Measurements from ENCODE around the gene PTGES2. TPM values are rescaled to one million over a fixed set of nuclear protein-coding genes. Genes with fewer than 3 reads are reported as not detected.

PTGES2 gene
- 103 and 129 TPM in 2 replicates for total RNA-seq

DNA sequence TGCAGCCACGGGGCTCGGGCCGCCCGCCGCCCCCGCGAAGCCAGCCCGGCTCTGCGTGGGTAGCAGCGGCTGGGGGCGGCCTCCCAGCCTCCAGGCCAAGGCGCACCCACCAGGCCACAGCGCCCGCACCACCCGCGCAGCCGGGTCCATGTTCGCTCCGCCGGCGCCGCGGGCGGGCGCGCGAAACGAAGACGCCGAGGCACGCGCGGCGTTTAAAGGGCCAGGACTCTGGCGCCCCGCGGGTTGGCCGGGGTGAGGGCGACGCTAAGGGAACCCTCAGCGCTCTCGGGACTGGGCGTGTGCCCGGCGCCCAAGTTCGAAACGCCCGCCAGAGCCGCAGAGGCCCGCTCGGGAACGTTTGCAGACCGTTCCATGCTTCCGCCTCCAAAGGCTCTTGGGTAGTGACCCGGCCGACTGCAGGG, at the start of gene PTGES2:
TSS of gene PTGES2 (minus strand) at position 162 of the 422 bp plus-strand sequence. CDS start at position 150, 12 bp downstream.
- peak; percentile 55 for DNase-seq (ENCODE audit: low read depth, low spot score)

DNA sequence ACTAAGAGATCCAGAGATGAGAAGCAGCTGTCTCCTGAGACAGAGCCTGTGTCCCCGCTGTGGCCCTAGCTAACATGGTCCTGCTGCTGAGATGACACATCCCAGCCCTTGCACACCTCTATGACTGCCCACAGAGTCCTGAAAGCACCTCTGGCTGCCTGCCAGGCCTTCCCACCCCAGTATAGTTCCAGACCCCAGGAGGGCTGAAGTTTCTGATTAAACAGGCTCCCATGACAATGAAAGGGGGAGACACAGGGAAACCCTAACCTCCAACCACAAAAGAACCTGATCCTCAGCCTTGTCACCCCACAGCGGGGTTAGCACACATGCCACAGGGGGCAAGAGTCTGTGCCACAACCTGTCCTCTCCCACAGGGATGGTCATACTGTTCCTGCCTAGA, 48.2 kb upstream of the PTGES2 start:
- no peak for DNase-seq (ENCODE audit: low read depth, low spot score)

DNA sequence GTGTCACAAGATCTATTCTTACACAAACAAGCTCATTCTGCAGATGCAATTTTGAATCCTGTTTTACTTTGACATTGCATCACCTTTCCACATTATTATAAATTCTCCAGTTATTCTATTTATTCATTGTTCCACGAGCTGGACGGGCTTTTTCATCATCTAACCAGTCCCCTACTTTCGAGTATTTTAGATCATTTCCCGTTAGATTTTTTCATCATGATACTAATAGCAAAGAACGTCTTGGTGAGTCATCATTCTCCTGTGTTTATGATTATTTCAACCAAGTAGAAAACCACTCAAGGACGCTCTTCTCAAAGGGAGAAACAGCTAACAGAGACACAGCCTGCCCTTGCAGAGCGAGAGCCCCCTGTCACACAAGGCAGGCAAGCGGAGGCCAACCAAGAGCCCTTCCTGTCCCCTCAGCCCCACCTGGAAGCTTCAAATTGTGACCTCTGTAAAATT, 47.6 kb upstream of the PTGES2 start:
- no peak for DNase-seq (ENCODE audit: low read depth, low spot score)

DNA sequence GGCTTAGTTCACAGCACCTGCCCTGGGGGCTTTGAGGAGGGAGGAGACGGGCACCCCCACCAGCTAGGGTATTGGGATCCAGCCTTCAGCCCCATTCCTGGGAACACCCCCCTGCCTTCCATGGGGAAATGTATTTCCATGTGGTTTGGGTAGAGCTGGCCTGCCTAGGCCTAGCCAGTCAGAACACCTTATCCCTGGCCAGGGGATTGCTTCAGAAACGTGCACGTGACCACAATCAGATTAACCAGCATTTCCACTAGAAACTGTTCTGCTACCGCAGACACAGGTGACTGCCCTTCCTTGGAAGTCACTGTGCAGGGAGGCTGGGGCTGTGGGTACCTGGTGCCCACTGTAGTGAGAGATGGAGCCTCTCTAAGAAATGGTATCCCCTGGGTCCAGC, 46.5 kb upstream of the PTGES2 start:
- no peak for DNase-seq (ENCODE audit: low read depth, low spot score)

DNA sequence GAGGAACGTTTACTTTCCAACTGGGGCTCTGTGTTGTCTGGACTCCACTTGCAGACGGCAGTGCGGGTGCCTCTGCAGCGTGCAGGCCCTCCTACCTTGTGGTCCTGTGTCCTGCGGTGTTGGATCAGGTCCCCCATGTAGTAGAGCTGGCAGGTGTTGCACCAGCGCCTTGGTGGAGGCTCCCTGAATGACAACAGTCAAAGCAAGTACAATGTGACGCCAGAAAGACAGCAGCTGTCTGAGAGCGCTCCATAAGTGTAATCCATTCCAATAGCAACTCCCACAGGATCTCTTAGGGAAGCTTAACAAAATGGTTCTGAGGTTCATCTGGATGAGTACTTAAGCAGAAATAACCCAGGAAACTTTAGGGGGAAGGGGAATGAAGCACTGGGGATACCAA, 42.4 kb upstream of the PTGES2 start:
- no peak for DNase-seq (ENCODE audit: low read depth, low spot score)

DNA sequence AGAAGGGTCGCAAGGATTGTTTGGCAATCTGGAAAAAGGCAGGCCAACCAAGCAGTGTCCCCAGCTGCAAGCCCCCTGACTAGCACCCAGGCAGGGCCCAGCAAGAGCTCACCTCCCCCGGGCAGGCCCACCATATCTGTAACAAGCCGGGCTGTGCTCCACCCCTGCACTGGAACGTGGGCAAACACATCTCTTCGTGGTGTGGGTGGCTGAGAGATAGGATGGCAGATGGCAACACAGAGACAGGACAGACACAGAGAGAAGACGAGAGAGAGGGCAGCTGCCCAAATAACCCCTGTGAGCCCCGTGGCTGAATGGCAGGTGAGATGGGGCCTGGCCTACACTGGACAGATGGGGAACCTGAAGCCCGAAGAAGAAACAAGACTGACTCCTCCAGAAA, 42.0 kb upstream of the PTGES2 start:
- no peak for DNase-seq (ENCODE audit: low read depth, low spot score)

DNA sequence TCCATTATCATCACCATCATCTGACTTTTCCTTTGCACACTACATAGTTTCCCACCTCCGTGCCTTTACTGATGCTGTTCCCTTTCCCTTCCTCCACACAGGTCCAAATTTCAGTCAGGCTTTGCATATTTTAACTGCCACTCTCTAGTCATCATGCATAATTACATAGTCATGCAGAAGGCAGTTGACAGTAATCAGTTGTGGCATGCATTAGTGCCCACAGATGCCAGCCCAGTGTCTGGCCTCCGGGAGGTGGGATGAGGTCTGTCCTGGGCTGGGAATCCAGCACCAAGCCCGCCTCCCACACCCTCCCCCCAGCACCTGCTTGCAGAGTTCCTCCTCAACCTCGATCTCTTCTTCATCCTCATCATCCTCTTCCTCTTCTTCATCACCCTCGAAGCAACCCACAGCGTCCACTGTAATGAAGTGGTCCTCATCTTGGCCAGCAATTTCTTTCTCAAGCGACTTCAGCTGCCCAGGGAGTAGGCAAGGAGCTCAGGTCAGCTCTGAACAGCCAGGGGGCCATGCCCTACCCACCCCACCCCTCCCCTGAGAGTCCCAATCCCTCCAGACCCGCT, 41.3 kb upstream of the PTGES2 start:
- no peak for DNase-seq (ENCODE audit: low read depth, low spot score)

DNA sequence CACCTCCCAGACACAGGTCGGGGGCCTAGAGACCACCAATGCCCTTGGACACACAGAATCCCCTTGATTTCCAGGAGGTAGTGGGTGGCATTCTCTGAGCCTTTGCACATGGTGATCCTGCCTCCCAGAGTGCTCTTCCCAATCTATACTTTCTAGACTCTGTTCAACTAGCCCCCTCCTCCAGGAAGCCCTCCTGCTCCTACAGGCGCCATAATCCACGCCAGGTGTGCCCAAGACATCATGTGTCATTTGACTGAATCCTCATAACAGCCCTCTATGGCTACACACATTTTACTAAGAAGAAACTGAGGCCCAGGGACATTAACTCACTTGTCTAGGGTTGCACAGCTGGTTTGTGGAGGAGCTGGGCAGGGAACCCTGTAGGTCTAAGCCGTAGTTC, 39.7 kb upstream of the PTGES2 start:
- DNase-seq (ENCODE audit: low read depth, low spot score): no peak

DNA sequence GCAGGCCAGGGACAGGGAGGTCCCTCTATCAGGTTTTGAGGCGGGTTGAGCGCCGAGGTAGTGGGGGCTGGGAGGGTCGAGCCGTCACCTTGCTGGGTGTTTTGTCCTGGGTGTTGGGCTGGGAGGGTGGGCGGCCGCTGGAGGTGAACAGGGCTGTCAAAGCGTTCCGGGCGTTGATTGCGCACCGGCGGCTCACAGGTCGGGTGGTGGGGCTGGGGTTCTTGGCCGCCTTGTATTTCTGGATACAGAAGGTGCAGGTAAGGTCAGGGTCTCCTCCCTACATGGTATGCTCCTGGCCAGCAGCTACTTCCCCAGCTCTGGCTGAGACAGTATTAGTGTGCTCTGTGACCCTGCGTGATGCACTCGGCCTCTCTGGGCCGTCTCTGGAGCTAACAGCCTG, 38.6 kb upstream of the PTGES2 start:
- no peak for DNase-seq (ENCODE audit: low read depth, low spot score)

DNA sequence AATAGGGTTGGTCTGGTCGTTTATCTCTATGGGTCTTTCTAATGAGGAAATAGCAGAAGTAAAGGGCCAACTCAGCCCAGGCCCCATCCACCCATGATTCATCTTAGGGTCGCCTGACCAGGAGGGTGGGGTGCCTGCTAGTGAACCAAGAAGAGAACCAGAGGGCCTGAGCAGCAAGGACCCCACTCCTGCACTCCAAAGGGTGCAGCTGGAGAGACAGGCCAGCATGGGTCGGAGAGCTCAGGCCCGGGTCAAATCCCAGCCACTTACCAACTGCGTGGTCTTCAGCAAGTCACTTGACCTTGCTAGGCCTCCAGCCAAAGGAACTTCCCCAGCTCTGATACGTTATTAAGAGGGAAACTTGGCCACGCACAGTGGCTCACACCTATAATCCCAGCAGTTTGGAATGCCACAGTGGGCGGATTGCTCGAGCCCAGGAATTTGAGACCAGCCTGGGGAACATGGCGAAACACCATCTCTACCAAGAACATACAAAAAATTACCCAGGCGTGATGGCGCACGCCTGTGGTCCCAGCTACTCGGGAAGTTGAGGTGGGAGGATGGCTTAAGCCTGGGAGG, 36.9 kb upstream of the PTGES2 start:
- no peak for DNase-seq (ENCODE audit: low read depth, low spot score)

DNA sequence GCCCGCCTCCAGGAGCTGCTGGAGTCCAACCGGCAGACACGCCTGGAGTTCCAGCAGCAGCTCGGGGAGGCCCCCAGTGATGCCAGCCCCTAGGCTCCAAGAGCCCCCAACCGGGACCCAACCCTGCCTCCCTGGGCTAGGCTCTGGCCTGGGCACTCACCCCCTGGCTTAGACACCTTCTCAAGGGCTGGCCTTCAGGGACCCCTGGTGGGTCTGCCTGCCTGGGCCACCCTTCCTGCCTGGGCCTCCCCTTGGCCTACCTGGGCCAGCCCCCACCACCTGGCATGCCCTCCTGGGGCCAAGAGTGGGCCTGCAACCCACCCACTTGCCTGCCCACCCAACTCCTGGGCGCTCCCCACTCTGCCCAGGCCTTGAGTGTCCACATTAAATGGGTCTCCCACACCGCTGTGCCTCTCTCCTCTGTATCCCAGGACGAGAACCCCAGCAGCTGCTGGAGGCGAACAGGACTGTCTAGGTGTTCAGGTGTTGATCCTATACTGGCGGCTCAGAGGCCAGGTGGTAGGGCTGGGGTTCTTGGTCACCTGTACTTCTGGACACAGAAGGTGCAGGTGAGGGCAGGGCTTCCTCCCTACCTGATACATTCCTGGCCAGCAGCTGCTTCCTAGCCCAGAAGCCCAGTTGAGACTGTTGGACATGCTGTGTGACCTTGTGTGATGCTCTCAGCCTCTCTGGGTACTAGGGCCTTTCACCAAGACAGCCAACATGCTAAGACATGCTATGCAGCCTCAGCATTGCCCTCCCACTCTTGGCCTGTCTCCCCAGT, 36.2 kb upstream of the PTGES2 start:
- DNase-seq (ENCODE audit: low read depth, low spot score): no peak

DNA sequence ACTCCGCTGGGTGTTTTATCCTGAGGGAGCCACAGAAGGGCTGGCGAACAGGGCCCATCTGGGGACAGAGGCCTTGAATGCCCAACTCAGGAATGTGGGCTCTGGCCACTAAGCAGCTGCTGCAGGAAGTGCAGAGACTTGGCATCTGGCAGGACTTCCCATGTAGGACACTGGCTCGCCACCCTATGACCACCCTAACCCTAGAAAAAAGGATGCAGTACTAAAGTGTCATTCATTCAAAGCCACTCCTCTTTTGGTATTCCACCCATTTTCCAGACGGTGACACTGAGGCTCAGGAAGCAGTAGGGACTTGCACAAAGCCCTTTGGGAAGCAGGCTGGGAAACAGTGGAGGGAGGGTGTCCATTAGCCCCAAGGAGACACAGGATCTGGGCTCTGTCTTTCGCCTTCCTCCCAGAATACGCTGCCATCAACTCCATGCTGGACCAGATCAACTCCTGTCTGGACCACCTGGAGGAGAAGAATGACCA, 35.5 kb upstream of the PTGES2 start:
- DNase-seq (ENCODE audit: low read depth, low spot score): no peak

DNA sequence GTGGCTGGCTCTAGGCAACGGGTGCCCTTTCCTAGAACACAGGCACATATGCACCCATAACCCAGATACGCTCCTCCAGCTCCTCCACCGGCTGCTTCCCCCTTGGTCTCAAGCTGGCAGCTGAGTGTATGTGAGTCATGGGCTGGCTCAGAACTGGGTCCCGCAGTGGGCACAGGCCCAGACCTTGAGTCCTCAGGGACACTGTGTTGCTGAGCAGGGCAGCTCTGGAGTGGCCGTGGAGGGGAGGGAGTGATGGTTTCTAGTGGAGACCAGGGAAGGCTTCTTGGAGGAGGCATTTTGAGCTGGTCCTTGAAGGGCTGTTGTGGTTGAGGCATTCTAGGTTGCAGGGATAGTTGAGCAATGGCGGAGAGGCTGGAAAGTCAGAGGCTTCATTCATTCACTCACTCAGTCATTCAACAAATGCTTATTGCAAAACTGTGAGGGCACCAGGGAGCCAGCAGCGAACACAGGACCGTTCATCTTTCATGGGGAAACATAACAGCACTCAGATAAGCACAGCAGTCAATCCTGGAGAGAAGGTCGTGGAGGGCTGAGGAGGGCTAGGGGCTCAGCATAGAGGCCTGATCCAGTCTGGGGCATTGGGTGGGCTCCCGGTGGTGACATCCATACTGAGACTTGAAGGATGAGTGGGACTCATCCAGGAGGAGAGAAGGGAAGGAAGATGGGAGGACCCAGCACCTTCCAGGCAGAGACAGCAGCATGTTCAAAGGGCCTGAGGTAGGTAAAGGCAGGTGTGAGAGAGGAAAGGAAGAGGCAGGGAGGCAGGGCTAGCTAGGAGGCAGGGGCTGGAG, 34.9 kb upstream of the PTGES2 start:
- no peak for DNase-seq (ENCODE audit: low read depth, low spot score)

DNA sequence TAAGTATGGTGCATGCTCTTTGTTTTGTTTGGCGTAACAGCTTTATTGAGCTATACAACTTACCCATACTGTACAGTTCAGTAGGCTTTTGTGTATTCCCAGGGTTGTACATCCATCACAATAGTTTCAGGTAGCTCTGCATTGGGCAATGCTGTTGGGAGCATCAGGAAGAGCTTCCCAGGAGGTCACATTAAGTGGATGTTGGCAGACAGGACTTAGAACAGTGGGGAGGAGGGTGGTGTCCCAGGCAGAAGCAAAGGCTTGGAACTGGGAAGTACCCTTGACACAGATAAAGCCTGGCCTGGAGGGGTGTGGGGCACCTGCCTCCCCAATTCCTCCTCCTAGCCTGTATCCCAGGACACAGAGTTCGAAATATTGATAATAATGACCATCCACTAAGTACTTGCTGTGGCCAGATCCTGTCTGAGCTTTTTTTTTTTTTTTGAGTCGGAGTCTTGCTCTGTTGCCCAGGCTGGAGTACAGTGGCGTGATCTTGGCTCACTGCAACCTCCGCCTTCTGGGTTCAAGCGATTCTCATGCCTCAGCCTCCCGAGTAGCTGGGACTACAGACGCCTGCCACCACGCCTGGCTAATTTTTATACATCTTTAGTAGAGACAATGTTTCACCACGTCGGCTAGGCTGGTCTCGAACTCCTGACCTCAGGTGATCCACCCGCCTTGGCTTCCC, 33.8 kb upstream of the PTGES2 start:
- no peak for DNase-seq (ENCODE audit: low read depth, low spot score)

DNA sequence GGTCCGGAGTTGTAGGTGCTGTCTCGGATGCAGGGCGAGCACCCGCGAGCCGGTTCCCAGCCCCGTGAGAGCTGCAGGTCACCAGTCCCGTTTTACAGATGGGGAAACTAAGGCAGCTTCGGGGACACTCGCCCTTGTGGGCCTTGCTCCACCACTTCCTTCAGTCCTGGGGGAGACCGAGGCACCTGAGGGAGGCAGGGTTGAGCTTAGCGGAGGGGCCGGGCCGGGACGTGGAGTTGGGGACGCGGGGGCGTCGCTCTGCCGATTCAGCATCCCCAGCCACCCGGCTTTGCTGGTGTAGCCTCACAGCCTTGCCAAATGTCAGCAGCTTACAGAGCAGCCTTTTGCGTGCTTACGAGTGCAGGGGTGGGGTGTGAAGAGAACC, 33.1 kb upstream of the PTGES2 start:
- no peak for DNase-seq (ENCODE audit: low read depth, low spot score)

DNA sequence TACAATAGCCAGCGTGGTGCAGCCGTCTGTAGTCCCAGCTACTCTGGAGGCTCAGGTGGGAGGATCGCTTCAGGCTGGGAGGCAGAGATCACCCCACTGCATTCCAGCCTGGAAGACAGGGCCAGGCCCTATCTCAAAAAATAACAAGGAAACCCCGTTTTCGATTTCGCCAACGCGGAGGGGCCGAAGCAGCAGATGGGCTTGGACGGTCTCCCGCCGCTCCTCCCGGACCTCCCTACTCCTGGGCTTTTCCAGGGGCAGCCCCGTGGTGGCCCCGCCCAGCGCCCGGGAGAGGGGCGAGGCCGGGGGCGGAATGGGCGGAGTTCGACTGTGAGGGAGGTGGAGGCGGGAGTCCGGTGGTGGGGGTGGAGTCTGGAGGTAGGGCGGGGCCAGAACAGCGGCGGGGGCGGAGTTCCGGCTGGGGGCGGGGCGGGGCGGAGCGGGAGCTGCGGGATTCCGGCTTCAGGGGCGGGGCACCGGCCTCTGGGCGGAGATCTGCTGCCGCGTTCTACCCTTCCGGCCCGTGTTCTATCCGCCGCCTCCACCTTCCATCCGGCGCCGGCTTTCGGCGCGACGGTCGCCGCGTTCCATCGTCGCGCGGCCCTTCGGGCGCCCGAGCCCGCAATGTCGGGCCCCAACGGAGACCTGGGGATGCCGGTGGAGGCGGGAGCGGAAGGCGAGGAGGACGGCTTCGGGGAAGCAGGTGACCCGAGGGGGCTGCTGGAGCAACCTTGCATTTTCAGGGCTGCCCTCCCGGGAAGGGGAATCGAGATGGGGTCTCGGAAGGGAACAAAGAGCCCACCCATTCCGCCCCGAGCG, 32.5 kb upstream of the PTGES2 start, which contains the start of gene BBLN:
TSS of gene BBLN (plus strand) at position 482 of the 819 bp plus-strand sequence. CDS start at position 625, 143 bp downstream.
- DNase-seq (ENCODE audit: low read depth, low spot score): peak; percentile 60

DNA sequence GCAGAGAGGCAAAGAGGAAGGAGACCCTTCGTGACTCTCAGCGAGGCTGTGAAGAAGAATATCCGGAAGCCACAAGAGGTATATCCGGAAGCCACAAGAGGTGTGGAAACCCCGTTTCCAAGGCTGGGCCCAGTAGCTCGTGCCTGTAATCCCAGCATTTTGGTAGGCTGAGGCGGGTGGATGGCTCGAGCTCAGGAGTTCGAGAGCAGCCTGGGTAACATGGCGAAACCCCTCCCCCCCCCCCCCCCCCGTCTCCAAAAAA, 31.9 kb upstream of the PTGES2 start:
- no peak for DNase-seq (ENCODE audit: low read depth, low spot score)

DNA sequence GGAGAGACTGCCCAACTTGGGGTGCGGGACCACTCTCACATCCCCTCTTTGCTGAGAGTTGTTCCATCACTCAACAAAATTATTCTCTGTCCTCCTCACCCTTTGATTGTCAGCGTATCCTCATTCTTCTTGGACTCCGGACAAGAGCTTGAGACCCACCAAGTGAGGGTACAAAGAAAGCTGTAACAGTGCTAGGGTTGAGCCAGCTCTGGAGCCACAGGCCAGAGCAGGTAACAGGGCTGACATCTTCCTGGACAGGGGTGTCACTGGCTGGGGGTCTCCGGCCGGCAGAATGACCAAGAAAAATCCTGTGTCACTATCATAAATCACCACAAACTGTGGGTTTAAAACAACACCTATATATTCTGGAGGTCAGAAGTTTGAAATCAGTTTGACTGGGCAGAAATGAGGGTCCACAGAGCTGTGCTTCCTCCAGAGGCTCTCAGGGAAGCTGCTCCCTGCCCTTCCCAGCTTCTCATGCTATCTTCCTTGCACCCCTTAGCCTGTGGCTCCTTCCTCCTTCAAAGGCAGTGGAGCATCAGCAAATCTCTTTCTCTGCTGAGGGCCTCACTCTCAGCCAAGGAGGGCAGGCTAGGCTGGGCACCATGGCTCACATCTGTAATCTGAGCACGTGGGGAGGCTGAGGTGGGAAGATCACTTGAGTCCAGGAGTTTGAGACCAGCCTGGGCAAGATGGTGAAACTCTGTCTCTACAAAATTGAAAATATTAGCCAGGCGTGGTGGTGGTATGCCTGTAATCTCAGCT, 28.4 kb upstream of the PTGES2 start:
- DNase-seq (ENCODE audit: low read depth, low spot score): no peak

DNA sequence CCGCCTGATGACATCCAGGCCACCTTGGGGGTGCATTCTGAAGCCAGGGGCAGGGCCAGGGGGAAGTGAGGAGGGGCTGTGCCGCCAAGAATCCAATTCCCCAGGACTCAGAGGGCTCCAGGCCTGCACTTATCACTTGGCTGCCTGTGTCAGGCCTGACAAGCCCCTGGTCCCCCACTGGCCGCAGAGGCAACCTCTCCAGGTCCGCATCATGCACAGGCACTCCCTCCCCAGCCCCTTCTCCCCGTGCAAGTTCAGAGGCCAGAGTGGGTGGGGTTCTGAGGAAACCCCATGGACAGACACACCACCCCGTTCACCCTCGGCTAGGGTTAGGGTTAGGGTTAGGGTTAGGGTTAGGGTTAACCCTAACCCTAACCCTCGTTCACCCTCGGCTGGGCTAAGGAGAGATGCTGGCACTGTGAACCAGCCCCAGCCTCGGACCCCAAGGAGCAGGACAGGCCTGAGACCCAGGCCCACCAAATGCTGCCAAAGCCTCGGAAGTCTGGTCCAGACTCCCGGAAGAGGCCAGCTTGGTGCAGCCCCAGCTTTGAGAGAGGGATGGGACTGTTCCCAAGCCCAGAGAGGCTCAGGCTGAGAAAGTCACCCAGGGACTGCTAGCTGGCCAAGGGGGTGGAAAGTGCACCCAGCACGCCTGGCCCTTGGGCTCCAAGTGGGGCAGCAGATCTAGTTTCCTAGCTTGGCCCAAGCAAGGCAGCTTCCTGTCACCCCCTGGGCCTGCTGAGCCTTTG, 26.6 kb upstream of the PTGES2 start:
- DNase-seq (ENCODE audit: low read depth, low spot score): no peak

All from pulmonary artery endothelial cell (primary cell).